Measurements from ENCODE around the gene PF4V1.

Gene PF4V1

DNA sequence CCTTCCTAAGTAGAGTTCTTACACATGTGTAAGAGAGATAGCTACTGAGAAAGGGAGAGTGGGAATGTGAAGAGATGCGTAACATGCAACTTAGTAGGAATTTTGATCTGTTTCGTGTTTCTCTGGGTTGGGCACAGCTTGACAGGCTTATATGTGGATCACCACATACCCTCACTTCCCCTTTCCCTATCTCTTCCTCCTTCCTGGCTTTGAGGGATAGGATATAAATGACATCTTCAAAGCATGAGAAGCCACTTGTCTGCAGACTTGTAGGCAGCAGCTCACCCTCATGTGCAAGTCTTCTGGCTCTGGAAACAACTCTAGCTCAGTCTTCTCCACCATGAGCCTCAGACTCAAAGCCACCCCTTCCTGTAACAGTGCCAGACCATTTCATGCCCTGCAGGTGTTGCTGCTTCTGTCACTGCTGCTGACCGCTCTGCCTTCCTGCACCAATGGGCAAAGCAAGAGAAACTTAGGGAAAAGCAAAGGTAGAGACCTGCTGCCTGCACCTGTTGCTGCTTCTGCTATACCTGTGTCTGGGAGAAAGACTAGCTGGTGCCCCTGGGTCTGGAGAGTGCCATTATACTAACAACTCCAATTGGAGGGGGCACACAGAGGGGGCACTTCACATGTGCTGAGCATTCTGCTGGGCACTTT is 5.4 kb upstream of the PF4V1 start:
- DNase-seq (ENCODE audit: low spot score): no peak

DNA sequence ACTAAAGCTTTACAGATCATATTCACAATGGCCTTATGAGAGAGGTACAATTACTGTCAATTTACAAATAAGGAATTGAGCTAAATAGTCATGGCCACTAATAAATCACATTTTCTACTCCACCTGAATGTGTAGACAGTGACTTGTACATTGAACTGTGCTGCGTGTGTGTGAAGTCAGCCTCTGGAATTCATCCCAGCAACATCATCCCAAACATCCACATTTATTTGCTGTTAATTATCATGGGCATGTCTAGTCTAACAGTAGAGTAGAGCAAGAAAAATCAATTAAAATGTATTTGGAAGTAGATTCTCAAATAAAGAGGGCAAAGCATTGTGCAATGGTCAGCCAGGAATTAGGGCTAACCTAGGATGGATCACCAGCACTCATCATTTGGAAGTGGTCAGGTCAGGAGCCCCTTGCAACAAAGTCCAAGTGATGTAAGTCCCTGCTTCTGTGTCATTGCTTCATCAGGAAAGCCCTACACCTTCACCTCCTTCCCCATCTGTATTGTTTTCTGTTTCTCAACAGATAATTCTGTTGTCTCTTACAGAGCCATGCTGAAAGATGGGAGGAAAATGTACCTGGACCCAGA is 4.8 kb upstream of the PF4V1 start:
- DNase-seq (ENCODE audit: low spot score): no peak

DNA sequence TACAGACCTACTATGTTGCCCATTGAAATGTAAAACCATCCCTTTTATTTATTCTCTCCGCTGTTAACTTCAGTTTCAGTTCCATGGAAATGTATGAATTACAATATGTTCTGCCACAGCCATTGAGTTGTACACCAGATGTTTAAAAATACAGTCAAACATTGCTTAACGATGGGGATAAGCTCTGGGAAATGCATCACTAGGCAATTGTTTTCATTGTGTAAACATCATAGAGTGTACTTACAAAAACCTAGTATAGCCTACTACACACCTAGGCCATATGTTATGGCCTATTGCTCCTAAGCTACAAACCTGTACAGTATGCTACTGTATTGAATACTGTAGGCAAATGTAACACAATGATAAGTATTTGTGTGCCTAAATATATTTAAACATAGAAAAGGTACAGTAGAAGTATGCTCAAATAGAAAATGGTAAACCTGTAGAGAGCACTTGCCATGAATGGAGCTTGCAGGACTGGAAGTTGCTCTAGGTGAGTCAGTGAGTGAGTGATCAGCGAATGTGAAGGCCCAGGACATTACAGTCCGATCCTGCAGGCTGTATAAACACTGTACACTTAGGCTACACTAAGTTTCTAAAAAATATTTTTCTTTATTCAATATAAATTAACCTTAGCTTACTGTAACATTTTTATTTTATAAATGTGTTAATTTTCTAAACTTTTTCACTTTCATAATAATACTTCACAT is 2.7 kb upstream of the PF4V1 start:
- DNase-seq (ENCODE audit: low spot score): no peak

- no peak for DNase-seq (ENCODE audit: low spot score)
Measured at GRCh38 chr4:73851293-73851692, 1.8 kb upstream of the PF4V1 start.

DNA sequence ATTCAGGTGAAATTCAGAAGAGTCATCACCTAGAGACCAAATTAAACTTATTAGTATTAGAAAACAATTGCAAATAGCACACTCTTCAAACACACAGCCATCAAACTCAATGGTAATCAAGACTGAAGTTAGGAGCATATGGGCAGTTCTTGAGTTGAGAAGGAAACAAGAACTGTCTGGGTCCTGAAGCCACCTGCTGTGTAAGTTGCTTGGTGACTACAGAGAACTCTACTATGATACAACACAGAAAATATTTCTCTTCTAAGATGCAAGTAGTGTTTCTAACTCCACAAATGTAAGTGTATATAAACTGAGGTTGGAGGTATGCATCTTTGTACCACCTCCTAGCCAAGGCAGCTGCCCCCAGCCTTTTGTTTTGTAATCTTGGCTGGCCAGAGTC is 325 bp upstream of the PF4V1 start:
- no peak for DNase-seq (ENCODE audit: low spot score)

GRCh38 chr4:73853718-73854473 is 800 bp downstream of the PF4V1 start:
- no peak for DNase-seq (ENCODE audit: low spot score)

GRCh38 chr4:73855406-73855805 is 2.3 kb downstream of the PF4V1 start:
- no peak for DNase-seq (ENCODE audit: low spot score)

DNA sequence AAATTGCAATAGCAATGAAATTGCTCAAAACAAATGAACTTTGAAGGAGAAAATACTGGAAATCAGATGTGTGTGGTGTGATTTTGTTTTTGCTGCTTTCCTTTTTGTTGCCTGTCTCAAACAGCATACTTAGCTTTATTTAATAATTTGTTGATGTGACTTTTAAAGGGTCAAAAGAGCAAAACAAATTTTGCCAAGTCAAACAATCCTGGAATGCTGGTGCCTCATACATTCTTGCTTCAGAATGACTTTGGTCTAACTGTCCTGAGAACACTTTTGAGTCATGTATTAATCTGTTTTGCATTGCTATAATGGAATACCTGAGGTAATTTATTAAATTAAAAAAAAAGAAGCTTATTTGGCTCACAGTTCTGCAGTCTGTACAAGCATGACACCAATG is 3.4 kb downstream of the PF4V1 start:
- no peak for DNase-seq (ENCODE audit: low spot score)

DNA sequence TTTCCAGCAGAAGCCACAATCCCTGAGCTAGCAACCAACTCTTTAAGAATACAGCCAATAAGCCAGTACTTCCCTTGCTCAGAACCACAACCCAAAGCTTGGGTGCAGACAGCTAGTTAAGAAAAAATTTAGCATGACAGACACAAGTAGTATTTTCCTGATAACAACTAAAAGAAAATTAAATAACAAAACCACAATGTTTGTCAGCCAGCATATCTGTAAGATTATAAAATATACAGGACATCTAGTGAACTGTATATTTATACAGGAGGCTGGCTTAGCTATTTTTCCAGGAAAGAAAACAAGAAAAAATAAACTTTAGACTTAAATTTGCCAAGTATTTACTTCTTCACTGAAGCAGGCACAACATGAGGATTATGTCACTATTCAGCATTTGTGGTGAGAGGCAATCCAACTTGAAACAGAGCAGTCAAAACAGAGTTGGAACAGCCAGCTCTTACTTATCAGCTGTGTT is 6.6 kb downstream of the PF4V1 start:
- DNase-seq (ENCODE audit: low spot score): no peak

DNA sequence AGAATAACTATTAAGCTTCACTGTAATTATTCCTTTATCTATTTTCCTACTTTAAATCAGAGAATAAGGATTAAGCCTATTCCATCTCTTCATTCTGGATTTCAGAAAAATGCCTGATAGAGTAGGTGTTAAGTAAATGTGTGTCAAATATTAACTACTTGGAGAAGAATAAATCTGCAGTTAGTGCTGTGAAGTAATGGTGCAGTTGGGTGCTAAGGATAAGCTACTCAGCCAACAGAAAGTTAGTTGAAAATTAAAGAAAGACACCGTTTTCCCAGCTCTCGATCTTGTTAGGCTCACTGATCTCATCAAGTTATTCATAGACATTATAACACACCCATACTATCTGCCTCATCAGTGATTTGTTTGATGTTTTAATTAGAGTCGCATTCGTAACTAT is 7.1 kb downstream of the PF4V1 start:
- DNase-seq (ENCODE audit: low spot score): no peak

DNA sequence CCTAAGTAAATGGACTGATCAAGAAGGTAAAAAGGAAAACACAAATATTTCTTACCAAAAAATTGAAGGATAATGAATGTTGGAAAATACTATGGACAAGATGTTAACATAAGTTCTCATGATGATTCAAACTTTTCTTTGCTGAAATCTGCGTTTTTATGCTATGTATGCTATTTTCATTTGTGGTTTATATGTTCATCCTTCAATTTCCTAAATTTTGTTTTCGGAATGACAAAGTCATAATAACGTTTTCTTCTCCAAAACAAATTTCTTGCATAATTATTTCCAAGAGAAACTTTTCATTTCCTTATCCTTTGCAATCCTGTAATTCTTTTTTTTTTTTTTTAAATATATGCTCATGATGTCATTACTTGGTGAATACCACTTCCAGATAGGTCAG is 7.8 kb downstream of the PF4V1 start:
- DNase-seq (ENCODE audit: low spot score): no peak

DNA sequence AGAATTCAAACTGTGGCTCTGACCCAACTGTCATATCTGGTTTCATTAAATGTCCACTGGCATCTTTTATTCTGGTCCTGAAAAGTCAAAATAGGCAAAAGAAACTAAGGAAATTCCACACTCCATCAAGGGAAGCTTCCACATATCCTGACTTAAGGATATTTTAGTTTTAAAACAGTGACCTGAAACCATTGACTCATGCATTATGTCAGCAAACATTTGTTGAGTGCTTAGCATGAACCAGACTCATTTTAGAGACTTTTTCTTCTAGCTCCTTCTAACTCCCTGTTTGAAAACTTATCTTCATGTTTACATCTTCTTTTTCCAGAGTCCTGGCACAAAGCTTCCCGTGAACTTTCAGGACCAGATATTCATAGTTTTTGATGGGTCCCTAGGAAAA is 9.2 kb downstream of the PF4V1 start:
- no peak for DNase-seq (ENCODE audit: low spot score)

DNA sequence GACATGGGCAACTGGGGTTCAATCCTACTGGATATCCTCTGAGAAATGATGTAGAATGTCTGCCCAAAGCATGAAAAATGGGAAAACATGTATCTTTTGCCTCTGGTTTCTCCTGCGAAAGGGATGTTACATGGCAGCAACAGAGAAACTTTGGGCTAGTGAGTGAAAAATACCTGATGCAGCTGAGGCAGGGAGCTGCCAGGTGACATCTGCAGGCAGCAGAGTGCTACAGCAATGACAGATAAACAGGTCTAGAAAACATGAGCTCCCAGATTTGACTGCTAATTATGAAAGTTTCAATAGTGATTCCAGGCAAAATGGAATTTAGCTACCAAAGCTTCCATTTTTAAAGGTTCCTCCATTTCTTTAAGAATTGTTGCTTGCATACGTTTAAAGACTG is 11.3 kb downstream of the PF4V1 start:
- no peak for DNase-seq (ENCODE audit: low spot score)

DNA sequence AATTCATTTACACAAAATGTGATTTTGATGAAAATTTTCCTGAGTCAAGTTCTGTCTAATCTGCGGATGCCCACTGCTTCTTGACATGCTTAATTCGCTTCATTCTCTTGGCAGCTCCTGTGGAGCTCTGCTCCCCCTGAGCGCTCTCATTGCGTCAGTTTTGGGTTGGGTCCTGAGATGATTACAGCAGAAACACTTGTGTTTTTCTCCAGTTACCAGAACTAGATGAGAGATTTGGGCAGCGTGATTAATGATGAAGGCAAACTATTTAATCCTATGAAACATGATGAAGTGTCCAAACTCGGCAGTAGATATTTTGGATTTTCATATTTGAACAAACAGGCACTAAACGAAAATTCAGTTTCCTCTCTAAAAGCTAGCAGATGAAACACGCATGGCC is 11.9 kb downstream of the PF4V1 start:
- DNase-seq (ENCODE audit: low spot score): no peak

DNA sequence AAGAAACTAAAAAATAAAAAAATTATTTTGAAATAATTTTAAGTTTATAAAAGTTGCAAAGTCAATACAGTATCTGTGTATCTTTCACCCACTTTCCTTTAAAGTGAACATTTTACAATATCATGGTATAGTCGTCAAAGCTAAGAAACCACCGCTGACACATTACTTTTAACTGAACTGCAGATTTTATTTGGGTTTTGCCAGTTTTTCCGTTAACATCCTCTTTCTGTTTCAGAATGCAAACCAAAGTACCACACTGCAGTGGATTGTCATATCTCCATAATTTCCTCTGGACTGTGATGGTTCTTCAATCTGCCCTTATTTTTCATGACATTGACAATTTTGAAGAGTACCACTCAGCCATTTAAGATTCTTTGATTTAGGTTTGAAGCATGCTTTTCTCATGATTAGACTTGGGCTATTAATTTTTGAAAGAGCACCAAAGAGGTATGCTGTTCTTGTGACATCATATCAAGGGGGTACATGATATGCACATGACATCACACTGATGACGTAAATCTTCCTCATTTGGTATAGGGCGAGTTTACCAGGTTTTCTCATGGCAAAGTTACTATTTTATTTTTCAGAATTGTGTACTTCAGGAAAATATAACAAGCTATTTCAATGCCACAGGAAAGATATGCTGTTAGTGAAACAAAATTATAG is 12.5 kb downstream of the PF4V1 start:
- DNase-seq (ENCODE audit: low spot score): no peak

DNA sequence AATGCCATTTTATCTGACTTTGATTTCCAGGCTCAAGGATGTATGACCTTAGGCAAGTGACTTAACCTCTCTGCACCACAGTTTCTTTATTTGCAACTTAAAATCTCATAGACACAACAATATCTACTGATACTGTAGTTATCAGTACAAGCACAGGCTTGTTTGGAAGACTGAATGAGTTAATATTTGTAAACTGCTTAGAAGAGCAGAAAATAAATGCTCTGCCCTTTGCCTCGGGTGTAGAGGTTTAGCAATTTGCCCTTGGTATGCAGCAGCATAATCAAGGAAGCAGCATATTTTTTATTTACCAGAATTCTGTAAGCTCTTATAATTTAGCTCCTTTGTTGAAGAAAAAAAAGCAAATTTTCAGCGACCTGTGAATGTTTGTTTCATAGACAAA is 13.2 kb downstream of the PF4V1 start:
- no peak for DNase-seq (ENCODE audit: low spot score)

DNA sequence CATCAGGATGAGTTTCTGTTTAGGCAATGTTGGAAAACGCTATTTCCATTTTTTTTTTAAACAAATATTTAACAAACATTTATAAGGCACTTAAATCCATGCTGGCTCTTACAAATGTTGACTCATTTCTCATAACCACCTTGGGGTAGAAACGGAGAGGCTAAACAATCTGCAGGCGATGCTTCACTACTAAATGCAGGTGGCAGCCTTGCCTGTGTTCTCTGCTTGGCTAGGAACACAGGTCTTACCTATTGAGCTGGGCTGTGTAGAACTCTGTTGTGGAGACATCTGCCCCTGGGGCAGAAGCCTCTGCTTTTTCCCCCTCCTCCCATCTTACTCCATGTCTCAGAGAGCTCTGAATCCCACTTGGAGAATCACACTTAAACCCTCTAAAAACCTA is 14.7 kb downstream of the PF4V1 start:
- no peak for DNase-seq (ENCODE audit: low spot score)

DNA sequence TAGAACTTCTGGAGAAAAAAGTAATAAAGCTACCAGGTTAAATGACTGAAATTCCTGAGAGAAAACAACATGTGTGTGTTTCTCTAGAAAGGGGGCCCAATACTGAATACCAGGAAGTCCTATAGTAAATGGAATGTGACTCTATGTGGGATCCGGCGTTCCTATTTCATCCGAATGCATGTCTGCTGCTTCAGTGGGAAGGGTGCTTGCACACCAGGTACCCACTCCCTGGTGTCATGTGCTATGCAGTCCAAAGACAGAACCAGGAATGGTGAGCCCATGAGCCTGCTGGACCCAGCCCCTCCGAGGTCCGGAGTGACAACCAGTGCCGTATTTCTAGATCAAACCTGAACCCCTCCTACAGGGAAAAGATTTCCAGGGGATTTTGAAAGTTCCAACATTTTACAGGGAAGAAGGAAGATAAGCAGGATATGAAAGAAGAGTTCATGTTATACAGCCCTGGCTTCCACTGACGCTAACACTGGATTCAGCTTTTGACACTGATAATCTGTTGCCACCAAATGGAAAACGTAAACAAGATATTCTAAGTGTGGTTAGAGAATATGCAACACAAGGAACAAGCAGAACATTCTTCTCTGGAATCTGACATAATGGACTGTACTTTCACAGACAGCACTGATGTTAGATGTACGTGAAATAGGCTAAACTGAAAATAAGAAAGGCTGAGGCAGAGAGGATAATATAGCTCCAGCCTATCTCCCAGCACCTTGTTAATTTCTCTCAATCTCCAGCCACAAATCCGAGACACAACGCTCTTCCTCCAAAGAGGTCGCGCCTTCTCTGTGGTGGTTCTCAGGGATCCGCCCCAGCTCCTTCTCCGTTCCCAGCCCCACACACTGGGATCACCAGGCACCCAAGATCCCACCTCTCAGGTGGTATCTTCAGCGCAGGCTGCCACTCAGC is 15.4 kb downstream of the PF4V1 start:
- no peak for DNase-seq (ENCODE audit: low spot score)

DNA sequence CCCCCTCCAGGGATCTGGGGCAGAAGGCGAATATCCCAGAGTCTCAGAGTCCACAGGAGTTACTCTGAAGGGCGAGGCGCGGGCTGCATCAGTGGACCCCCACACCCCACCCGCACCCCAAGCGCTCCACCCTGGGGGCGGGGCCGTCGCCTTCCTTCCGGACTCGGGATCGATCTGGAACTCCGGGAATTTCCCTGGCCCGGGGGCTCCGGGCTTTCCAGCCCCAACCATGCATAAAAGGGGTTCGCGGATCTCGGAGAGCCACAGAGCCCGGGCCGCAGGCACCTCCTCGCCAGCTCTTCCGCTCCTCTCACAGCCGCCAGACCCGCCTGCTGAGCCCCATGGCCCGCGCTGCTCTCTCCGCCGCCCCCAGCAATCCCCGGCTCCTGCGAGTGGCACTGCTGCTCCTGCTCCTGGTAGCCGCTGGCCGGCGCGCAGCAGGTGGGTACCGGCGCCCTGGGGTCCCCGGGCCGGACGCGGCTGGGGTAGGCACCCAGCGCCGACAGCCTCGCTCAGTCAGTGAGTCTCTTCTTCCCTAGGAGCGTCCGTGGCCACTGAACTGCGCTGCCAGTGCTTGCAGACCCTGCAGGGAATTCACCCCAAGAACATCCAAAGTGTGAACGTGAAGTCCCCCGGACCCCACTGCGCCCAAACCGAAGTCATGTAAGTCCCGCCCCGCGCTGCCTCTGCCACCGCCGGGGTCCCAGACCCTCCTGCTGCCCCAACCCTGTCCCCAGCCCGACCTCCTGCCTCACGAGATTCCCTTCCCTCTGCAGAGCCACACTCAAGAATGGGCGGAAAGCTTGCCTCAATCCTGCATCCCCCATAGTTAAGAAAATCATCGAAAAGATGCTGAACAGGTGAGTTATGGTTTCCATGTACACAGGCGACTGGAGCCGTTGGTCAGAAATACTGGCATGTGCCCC is 16.3 kb downstream of the PF4V1 start, which contains the start of gene CXCL1:
Gene CXCL1 (plus strand): TSS at position 264 of the 926 bp plus-strand sequence. CDS start 78 bp downstream, at position 342.
- no peak for DNase-seq (ENCODE audit: low spot score)

- DNase-seq (ENCODE audit: low spot score): no peak
Measured at GRCh38 chr4:73870260-73870659, 17.2 kb downstream of the PF4V1 start.
